Stimulated activated CD8-positive, alpha-beta memory T cell treated with anti-CD3 and anti-CD28 coated beads, Interleukin-7, amount 100 ng/mL, for 1 hour (primary cell): ENCODE results near the gene SLC27A6.
"Not testable (repeated sequence)": the region's sequence is repeated elsewhere in the genome, so short reads cannot be mapped to it uniquely, and the experiment has no call there.

ENCODE experiments used
- DNase-seq, 2 donors: peaks; one replicate each; pipeline ENCODE4 v3.0.0-alpha.2; 2020; ENCODE audit warnings: low read depth in 2 of 2

SLC27A6 gene, protein sequence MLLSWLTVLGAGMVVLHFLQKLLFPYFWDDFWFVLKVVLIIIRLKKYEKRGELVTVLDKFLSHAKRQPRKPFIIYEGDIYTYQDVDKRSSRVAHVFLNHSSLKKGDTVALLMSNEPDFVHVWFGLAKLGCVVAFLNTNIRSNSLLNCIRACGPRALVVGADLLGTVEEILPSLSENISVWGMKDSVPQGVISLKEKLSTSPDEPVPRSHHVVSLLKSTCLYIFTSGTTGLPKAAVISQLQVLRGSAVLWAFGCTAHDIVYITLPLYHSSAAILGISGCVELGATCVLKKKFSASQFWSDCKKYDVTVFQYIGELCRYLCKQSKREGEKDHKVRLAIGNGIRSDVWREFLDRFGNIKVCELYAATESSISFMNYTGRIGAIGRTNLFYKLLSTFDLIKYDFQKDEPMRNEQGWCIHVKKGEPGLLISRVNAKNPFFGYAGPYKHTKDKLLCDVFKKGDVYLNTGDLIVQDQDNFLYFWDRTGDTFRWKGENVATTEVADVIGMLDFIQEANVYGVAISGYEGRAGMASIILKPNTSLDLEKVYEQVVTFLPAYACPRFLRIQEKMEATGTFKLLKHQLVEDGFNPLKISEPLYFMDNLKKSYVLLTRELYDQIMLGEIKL

DNA sequence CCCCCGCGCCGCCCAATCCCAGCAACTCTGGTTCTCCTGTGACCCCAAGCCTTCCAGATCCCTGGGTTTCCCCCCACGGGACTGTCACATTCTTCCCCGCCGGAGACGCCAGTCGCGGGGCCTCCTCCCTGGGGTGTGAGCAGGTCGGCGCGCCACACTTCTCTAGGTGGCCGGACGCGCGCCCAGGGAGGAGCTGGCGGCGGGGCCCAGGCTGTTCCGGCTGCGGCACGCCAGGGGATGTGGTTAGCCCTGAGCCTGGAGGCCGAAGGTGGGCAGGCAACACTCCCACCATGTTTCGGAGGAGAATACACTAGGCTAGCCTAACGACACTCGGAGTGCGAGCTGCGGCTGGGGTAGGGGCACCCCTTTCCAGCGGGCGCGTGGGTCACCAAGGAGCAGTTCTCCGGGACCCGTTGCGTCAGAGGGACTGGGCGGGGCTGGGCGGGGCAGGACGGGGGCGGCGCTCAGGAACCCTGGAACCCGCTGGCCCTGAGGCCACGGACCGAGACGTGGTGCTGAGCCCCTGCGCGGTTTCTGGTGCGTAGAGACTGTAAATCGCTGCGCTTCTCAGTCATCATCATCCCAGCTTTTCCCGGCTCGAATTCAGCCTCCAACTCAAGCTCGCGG is at the start of gene SLC27A6:
Gene SLC27A6, plus strand, starts transcription at position 478 of the 627 bp plus-strand sequence. CDS start 650 bp downstream, outside the sequence.
- DNase-seq = no peak

DNA sequence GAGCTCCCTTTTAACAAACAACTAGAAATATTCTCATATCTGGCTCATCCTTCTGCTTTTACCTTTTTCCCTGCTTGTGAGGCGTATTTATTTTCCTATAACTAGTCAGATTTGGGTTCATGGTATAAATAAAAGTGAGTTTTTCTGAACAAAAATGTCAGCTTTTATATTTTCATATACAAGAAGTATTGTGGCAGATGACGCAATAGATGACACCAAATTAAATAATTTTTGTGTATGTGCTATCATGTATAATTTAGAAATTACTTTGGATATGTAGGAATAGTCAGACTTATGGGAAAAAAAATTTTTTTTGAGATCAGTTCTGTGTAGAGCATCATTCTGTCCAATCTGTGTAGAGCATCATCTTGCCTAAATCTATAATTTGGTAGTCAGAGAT is 45.7 kb upstream of the SLC27A6 start:
- no peak for DNase-seq

DNA sequence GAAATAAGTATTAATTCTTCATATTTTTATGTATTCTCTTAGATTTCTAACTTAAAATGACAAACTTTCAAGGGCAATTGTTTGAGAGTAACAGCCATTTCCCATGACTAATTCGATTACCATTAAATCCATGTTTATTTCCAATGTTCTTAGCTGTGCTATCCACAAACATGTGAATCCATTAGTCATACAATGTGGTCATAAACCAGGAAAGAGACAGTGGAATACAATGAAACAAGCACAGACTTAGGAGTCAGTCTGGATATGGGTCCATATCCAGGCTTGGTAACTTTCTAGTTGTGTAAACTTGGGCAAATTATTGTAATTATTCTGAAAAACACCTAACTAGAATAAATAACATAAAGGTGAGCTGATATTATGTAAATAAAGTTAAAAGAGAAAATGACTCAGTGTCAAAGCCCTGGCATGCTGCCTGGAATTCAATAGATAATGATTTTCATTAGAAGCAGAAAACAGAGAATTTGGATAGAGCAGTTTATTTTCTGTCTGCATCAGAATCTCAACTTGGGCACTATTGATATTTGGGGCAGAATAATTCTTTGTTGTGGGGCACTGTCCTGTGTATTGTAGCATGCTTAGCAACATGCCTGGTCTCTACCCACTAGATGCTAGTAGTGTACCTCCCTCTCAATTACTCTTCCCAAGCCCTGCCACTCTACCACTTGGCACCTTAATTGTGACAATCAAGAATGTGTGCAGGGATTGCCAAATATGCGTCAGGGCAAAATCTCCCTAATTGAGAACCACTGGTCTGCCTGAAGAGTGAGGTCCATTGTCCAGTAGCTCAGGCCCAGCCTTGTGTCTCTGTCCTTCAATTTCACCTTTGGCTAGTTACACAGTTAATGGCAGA is 44.7 kb upstream of the SLC27A6 start:
- no peak for DNase-seq

DNA sequence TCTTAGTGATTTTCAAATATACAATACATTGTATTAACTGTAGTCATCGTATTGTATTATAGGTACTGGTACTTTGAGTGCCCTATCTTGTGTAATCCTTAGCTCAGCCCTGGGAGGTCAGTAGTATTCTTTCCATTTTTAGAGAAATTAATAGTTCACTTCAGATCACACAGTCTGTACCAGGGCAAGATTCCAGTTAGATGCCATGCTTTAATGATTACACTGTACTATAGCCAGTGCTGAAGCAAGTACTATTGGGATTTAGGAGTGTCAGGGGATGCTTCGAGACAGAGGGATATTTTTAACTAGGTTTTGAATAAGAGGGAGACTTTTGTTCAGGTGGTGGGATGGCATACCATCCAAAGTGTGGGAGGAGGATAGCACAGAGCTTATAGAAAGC is 41.0 kb upstream of the SLC27A6 start:
- DNase-seq = no peak

DNA sequence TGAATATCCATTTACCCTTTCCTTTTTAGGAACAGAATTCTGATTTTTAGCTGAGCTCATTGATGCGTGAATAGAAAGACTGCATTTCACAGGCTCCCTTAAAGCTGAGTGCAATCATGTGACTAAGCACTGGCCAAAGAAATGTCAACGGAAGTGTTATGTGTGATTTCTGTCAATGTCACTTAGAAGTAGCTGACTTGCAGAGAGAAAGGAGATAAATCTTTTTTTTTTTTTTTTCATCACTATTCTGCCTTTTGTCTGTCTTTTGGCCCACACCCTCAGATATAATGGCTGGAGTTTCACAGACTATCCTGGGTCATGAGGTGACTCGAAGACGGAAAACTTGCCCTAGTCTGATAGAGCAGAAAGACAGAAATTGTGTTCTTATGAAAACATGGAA is 39.3 kb upstream of the SLC27A6 start:
- DNase-seq = no peak

DNA sequence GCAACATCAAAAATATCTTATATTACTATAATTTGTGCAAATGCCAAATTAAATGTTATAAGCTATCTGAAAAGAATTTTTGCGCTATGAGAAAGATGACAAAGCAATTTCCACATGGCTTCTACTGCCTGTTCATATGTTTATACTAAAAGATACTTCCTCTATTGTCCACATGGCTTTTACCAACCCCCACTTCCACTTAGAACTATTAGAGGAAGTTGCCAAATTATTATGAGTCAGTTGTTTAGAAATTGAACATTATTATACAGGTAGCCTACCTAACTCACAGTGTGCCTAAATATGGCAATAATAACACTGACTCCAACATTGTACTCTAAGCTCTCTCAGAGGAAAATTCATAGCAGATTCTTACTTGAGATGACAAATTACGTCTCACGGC is 37.6 kb upstream of the SLC27A6 start:
- no peak for DNase-seq

DNA sequence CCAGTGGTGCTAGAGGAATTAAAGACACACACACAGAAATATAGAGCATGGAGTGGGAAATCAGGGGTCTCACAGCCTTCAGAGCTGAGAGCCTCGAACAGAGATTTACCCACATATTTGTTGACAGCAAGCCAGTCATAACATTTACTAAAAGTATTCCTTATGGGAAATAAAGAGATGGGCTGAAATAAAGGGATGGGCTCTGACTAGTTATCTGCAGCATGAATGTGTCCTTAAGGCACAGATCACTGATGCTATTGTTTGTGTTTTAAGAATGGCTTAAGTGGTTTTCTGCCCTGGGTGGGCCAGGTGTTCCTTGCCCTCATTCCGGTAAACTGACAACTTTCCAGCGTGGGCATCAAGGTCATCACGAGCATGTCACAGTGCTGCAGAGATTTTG is 33.1 kb upstream of the SLC27A6 start:
- DNase-seq = not testable (repeated sequence)

DNA sequence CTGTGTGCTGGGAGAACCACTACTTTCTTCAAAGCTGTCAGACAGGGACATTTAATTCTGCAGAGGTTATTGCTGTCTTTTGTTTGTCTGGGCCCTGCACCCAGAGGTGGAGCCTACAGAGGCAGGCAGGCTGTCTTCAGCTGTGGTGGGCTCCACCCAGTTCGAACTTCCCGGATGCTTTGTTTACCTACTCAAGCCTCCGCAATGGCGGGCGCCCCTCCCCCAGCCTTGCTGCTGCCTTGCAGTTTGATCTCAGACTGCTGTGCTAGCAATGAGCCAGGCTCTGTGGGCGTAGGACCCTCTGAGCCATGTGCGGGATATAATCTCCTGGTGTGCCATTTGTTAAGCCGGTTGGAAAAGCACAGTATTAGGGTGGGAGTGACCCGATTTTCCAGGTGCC is 22.2 kb upstream of the SLC27A6 start:
- not testable (repeated sequence) for DNase-seq

DNA sequence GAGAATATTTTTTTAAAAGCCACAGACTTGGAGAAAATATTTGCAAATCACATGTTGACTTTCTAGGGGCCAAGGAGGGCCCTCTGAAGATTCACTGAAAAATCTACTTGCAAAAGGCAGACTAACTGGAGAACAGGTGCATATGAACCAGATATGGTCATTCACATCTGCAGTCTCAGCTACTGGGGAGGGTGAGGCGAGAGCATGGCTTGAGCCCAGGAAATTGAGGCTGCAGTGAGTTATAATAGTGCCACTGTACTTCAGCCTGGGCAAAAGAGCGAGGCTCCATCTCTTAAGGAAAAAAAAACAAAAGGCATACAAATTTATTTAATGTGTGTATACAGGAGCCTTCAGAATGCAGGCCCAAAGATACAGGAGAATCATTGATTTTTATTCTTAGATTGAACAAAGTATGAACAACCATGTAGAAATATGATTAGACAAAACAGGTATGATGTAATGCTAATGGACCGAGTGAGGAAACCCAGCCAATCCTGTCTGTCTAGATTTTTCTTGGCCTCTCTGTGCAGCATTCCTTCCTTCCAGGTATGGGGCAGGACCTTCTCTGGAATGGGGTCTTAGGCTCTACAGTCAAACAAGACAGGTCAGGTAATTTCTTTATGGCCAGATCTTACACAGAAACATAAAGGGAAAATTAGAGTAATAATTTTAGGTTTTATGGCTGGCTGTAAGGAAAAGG is 15.3 kb upstream of the SLC27A6 start:
- DNase-seq = no peak

DNA sequence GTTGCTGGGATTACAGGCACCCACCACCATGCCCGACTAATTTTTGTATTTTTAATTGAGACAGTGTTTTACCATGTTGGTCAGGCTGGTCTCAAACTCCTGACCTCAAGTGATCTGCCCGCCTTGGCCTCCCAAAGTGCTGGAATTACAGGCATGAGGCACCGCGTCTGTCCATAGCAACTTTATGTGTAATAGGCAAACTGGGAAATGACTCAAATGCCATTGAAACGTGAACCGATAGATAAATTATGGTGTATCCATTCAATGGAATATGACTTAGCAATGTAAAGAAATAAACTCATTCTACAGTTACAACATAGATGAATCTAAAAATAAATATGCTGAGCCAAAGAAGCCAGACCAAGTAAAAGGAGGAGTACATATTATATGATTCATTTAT is 14.0 kb upstream of the SLC27A6 start:
- DNase-seq = not testable (repeated sequence)

DNA sequence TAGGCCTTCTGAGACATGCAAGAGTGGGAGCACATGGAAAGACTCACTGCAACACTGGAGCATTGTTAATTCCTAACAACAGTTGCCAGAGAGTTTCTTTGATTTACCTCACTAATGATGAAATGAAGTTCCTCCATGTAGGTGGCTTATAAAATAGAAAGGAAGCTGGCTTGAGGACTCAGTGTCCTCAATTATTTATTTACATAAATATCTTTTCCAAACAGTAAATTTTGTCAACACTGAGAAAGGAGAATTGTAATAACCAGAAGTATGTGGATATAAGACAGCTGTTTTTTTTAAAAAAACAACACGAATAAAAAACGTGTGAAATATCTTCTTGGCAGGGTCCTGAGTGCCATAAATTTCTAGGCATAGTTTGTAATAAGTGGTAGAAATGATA is 9.1 kb upstream of the SLC27A6 start:
- DNase-seq = no peak

DNA sequence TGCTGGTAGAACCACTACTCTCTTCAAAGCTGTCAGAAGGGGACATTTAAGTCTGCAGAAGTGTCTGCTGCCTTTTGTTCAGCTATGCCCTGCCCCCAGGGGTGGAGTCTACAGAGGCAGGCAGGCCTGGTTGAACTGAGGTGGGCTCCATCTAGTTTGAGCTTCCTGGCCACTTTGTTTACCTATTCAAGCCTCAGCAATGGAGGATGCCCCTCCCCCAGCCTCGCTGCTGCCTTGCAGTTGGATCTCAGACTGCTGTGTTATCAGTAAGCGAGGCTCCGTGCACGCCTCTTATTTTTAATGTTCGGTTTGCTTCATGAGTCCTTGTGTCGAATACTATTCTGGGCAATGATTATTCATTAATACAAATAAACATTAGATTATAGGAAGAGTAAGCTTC is 3.1 kb upstream of the SLC27A6 start:
- DNase-seq = no peak

DNA sequence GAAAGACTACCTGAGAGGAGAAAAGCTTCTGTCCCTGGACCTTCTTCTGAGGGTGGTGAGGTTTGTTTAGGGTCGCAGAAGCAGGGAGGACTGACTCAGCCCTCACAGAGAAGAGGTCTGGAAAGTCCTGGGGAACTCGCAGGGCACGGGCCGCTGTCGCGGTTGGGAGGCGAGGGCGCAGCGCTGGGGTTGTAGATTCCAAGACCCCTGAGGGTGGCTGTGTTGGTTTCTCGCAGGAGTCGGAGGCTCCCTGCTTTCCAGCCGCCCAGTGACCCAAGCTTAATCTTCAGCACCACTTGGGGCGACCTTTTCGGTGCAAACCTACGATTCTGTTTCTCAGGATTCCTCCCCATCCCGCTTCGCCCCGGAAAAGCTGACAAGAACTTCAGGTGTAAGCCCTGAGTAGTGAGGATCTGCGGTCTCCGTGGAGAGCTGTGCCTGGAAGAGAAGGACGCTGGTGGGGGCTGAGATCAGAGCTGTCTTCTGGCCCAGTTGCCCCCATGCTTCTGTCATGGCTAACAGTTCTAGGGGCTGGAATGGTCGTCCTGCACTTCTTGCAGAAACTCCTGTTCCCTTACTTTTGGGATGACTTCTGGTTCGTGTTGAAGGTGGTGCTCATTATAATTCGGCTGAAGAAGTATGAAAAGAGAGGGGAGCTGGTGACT is 482 bp downstream of the SLC27A6 start:
- no peak for DNase-seq

DNA sequence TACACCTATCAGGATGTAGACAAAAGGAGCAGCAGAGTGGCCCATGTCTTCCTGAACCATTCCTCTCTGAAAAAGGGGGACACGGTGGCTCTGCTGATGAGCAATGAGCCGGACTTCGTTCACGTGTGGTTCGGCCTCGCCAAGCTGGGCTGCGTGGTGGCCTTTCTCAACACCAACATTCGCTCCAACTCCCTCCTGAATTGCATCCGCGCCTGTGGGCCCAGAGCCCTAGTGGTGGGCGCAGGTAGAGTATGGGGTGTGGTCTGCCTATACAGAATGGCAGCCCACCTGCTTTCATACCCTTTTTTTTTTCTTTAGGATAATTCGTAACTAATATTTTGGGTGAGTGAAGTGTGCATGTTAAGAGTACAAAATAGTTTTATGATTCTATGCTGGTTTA is 1.1 kb downstream of the SLC27A6 start:
- DNase-seq = no peak

DNA sequence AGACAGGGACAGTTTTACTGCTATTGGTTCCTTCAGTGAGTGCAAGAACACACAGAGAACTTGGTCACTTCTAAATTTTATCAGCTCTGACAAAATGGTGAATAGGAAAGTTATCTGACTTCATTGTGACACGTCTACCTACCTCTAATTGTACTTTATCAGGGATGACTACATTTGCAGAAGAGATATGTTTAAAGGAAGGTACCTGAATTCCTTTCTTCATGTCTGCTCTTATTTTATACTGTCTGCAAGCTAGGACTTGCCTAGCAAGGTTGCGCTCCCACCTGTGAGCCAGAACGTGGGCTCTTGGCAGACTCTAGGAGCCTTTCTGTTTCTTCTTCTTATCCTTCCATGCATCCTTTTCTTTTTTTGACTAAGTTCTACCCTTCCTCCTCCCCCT is 1.6 kb downstream of the SLC27A6 start:
- no peak for DNase-seq

DNA sequence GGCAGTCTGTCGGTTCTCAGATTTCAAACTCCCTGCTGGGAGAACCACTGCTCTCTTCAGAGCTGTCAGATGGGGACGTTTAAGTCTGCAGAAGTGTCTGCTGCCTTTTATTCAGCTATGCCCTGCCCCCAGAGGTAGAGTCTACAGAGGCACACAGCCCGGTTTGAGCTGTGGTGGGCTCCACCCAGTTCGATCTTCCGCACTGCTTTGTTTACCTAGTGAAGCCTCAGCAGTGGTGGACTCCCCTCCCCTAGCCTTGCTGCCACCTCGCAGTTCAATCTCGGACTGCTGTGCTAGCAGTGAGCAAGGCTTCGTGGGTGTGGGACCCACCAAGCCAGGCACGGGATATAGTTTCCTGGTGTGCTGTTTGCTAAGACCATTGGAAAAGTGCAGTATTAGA is 8.0 kb downstream of the SLC27A6 start:
- DNase-seq = no peak

DNA sequence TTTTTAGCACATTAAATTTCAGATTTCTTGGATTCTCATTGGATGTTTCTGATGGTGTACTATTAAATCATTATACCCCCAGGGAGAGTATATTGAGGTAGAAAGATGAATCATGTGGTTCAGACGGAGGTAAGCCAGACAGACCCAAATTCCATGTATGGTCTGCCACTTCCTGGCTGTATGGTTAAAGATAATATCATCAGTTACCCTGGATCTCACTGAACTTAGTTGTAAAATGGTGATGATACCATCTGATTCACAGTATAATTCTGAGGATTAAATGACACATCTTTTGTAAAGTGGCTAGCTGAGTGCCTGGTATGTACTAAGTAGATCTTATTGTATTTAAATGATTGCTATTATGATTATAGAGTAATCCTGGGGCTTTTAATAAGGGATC is 9.3 kb downstream of the SLC27A6 start:
- no peak for DNase-seq

DNA sequence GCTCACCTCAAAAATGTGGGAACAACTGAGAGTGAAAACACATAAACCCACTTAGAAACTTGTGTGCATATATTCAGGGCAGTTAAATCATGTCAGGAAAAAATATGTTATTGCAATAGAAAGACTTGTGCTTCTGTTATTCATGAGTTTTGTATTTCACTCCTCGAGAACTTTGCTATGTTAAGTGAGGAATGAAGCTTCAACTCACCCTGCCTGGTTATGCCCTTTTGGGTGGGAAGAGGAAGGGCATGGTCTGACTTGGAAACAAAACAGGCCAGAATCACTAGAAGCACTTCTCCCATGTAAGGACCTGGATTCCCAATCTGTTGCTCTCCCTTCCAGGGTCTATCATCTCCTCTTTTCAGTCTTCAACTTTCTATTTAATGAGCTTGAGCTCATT is 14.5 kb downstream of the SLC27A6 start:
- DNase-seq = no peak

DNA sequence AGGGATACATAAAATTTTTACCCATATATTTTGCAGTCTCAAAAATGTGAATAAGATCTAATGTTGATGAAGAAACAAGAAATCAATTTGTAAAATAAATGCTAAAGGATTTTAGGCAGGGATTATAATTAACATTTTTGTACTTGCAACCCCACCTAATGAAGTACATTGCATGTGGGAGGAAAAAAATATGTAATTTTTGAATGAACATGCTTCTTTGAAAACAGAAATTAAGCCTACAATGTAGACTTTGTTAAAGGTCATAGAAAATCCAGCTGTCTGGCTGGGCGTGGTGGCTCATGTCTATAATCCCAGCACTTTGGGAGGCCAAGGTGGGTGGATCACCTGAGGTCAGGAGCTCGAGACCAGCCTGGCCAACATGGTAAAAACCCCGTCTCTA is 15.6 kb downstream of the SLC27A6 start:
- no peak for DNase-seq

DNA sequence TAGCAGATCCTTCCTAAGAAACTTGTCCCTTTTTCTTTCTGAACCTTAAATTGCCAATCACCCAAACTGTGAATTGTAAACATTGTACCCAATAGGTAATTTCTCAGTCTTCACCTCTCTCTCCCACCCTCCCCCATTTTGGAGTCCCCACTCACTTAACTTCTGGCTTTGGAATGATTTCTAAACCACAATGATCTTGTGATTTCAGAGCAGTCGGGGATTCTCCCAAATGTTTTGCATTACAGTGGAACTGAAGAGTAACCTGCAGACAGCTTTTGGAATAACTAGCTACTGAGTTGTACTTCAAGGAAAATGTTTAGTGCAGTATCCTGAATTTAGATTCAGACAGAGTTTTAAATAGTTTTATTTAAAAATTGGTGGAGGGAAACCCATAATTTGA is 19.2 kb downstream of the SLC27A6 start:
- no peak for DNase-seq

DNA sequence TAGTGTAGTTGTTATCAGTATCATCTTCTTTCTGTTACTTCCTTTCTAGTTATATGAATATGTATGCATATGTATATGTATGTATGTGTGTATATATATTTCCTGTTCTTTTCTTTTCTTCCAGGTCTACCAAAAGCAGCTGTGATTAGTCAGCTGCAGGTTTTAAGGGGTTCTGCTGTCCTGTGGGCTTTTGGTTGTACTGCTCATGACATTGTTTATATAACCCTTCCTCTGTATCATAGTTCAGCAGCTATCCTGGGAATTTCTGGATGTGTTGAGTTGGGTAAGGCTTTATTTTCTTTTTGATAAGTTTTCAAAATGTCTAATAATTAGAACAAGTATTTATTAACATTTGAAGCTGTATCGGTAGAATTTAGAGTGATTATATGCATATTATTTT is 23.2 kb downstream of the SLC27A6 start:
- DNase-seq = no peak
